ENCODE data around the gene HYDIN. TPM values are rescaled to one million over a fixed set of nuclear protein-coding genes. Genes with fewer than 3 reads are reported as not detected.

Gene HYDIN
- total RNA-seq, 2 experiments from 2014 or later, result not detected

GRCh38 chr16:71229344-71229743 lies 1.2 kb downstream of the HYDIN start:
- peaks cover 32% of the 10 kb centered on the region for H3K9me3 Mint-ChIP-seq
- no peak overlapping the region for H3K4me3 Mint-ChIP-seq
- intact Hi-C loops (cut with micrococcal nuclease), result no loop called here
- ATAC-seq (no peak), DNase-seq (no peak)
- TF ChIP-seq, protein P1, sequence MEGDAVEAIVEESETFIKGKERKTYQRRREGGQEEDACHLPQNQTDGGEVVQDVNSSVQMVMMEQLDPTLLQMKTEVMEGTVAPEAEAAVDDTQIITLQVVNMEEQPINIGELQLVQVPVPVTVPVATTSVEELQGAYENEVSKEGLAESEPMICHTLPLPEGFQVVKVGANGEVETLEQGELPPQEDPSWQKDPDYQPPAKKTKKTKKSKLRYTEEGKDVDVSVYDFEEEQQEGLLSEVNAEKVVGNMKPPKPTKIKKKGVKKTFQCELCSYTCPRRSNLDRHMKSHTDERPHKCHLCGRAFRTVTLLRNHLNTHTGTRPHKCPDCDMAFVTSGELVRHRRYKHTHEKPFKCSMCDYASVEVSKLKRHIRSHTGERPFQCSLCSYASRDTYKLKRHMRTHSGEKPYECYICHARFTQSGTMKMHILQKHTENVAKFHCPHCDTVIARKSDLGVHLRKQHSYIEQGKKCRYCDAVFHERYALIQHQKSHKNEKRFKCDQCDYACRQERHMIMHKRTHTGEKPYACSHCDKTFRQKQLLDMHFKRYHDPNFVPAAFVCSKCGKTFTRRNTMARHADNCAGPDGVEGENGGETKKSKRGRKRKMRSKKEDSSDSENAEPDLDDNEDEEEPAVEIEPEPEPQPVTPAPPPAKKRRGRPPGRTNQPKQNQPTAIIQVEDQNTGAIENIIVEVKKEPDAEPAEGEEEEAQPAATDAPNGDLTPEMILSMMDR (IDR thresholded peaks at IDR 0.05), result no peak
- peaks cover 5% of the 10 kb centered on the region for H3K36me3 Mint-ChIP-seq (ENCODE audit: low read depth)
- peaks cover 37% of the 10 kb centered on the region for H3K27me3 Mint-ChIP-seq
- H3K4me1 Mint-ChIP-seq (ENCODE audit: low read depth), result no peaks in the 10 kb centered on the region
- H3K27ac Mint-ChIP-seq, result no peak overlapping the region
- ChIA-PET POLR2A (no interaction called here), CTCF (no interaction called here)

- Mint-ChIP-seq H3K4me3 (no peak overlapping the region), H3K4me1 (ENCODE audit: low read depth) (no peaks in the 10 kb centered on the region), H3K36me3 (ENCODE audit: low read depth) (peaks cover 5% of the 10 kb centered on the region), H3K27ac (no peak overlapping the region), H3K9me3 (peaks cover 40% of the 10 kb centered on the region), H3K27me3 (peaks cover 29% of the 10 kb centered on the region)
- no peak for ATAC-seq
- DNase-seq, result no peak
- TF ChIP-seq, protein P1 (IDR thresholded peaks at IDR 0.05), result no peak
- ChIA-PET POLR2A (no interaction called here), CTCF (no interaction called here)
- intact Hi-C loops (cut with micrococcal nuclease), result no loop called here
Observed at GRCh38 chr16:71226229-71227141, 4.0 kb downstream of the HYDIN start.

DNA sequence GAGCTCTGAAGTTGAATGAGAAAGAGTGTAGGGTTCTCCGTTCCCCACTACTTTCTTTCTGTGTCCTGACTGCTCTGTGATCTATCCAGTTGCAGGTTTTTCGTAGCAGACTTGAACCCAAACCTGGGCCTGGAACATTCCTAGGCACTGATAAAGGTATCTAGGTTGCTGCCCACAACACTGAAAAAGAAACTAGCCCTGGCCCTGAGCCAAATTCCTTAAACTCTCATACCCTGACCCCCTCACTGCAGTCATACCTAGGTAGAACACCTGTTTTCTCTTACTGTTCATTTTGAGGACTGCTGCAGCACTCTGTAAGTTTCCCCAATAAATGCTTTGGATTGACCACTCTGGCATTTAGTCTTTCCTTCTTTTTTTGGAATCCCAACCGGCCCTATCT lies 5.4 kb downstream of the HYDIN start:
- Mint-ChIP-seq H3K4me3 (no peak overlapping the region), H3K4me1 (ENCODE audit: low read depth) (no peaks in the 10 kb centered on the region), H3K27me3 (peaks cover 18% of the 10 kb centered on the region), H3K9me3 (peaks cover 40% of the 10 kb centered on the region), H3K27ac (no peak overlapping the region), H3K36me3 (ENCODE audit: low read depth) (peaks cover 5% of the 10 kb centered on the region)
- intact Hi-C loops (cut with micrococcal nuclease), result no loop called here
- ChIA-PET CTCF (no interaction called here), POLR2A (no interaction called here)
- DNase-seq, result no peak
- no peak for ATAC-seq
- TF ChIP-seq, protein P1 (IDR thresholded peaks at IDR 0.05), result no peak

DNA sequence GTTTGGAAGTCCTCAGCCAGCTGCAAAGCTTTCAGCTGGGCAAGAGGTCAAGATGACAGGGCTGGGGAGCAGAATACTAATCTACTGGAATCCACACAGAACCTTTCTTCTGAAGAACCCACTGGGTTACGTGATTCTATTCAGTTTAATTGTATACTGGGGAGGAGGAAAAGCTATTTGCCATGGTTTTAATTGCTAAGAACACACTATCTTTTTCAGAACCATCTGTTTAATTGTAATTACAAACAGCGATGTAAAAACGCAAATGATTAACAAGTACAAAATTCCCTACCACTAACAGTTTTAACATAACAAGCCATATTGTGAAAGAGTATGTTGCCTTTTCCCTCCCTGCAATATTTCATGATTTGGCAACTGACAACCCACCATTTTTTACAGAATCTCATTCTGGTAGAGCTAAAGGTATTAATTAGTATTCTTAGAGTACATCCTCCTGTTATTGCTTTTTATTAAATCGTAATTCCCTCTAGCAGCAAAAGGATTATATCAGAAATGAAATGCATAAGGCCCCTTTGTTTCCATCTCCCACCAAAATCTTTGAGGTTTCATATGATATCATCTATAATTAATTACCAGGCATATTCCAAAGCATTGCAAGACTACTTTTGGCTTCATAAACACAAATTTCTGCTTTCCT lies 12.1 kb downstream of the HYDIN start:
- H3K27ac Mint-ChIP-seq, result no peak overlapping the region
- DNase-seq (no peak), ATAC-seq (no peak)
- H3K4me1 Mint-ChIP-seq (ENCODE audit: low read depth), result no peaks in the 10 kb centered on the region
- TF ChIP-seq, protein P1 (IDR thresholded peaks at IDR 0.05), result no peak
- no peak overlapping the region for H3K4me3 Mint-ChIP-seq
- H3K27me3 Mint-ChIP-seq, result peaks cover 8% of the 10 kb centered on the region
- peaks cover 8% of the 10 kb centered on the region for H3K9me3 Mint-ChIP-seq
- H3K36me3 Mint-ChIP-seq (ENCODE audit: low read depth), result no peaks in the 10 kb centered on the region
- POLR2A ChIA-PET, result no interaction called here
- intact Hi-C loops (cut with micrococcal nuclease), result no loop called here
- CTCF ChIA-PET, result interaction anchor here (1.9 kb wide), 1 partner anchor 93 kb away, joined by 6 read pairs; no protein-coding TSS in a partner anchor

GRCh38 chr16:71217506-71217905 lies 13.0 kb downstream of the HYDIN start:
- POLR2A ChIA-PET, result no interaction called here
- ATAC-seq (no peak), DNase-seq (no peak)
- H3K27ac Mint-ChIP-seq, result no peak overlapping the region
- peaks cover 9% of the 10 kb centered on the region for H3K27me3 Mint-ChIP-seq
- intact Hi-C loops (cut with micrococcal nuclease), result no loop called here
- H3K4me1 Mint-ChIP-seq (ENCODE audit: low read depth), result no peaks in the 10 kb centered on the region
- CTCF ChIA-PET, result interaction anchor here (1.9 kb wide), 1 partner anchor 94 kb away, joined by 6 read pairs; no protein-coding TSS in a partner anchor
- H3K9me3 Mint-ChIP-seq, result peaks cover 8% of the 10 kb centered on the region
- H3K36me3 Mint-ChIP-seq (ENCODE audit: low read depth), result no peaks in the 10 kb centered on the region
- H3K4me3 Mint-ChIP-seq, result no peak overlapping the region
- TF ChIP-seq, protein P1 (IDR thresholded peaks at IDR 0.05), result no peak
